ENCODE results near the gene ADAMTS6.
A peak's percentile ranks its signal among the peaks of the same experiment; 100 is the strongest.
"Not testable (repeated sequence)": the region's sequence is repeated elsewhere in the genome, so short reads cannot be mapped to it uniquely, and the experiment has no call there.

ADAMTS6 gene

GRCh38 chr5:65489119-65489518 is 7.4 kb upstream of the ADAMTS6 start:
- H3K27ac ChIP-seq = no peak overlapping the region
- no peak for TF ChIP-seq ZFX (IDR thresholded peaks at IDR 0.05; ENCODE audit: borderline replicate concordance)
- no peak for TF ChIP-seq CTCF (IDR thresholded peaks at IDR 0.05)

- not testable (repeated sequence) for H3K27ac ChIP-seq
- peak; percentile 21; the same call in 1 of the 2 replicates for TF ChIP-seq CTCF (IDR thresholded peaks at IDR 0.05)
These were observed 6.4 kb upstream of the ADAMTS6 start for GRCh38 chr5:65488038-65488687.

GRCh38 chr5:65486803-65487202 is 5.1 kb upstream of the ADAMTS6 start:
- not testable (repeated sequence) for H3K27ac ChIP-seq

- H3K27ac ChIP-seq = no peak overlapping the region
- TF ChIP-seq ZFX (IDR thresholded peaks at IDR 0.05; ENCODE audit: borderline replicate concordance) (no peak), CTCF (IDR thresholded peaks at IDR 0.05) (no peak)
These were observed 3.7 kb upstream of the ADAMTS6 start for GRCh38 chr5:65485405-65485804.

- H3K27ac ChIP-seq = peak overlapping the region; percentile 74
- TF ChIP-seq CTCF (IDR thresholded peaks at IDR 0.05) (peak; percentile 68), ZFX (IDR thresholded peaks at IDR 0.05; ENCODE audit: borderline replicate concordance) (no peak)
These were observed 2.0 kb upstream of the ADAMTS6 start for GRCh38 chr5:65483546-65484346.

GRCh38 chr5:65482736-65483545 is 1.2 kb upstream of the ADAMTS6 start:
- H3K27ac ChIP-seq = peak overlapping the region; percentile 74
- no peak for TF ChIP-seq CTCF (IDR thresholded peaks at IDR 0.05)
- TF ChIP-seq ZFX (IDR thresholded peaks at IDR 0.05; ENCODE audit: borderline replicate concordance) = no peak

- TF ChIP-seq CTCF (IDR thresholded peaks at IDR 0.05) (no peak), ZFX (IDR thresholded peaks at IDR 0.05; ENCODE audit: borderline replicate concordance) (no peak)
These were observed 596 bp upstream of the ADAMTS6 start for GRCh38 chr5:65482296-65482735.

More at GRCh38 chr5:65482296-65482735, 596 bp upstream of the ADAMTS6 start:
- H3K27ac ChIP-seq = peak overlapping the region; percentile 74

Data from 22Rv1 (cell line).